ENCODE data around the gene CDYL. TPM values are rescaled to one million over a fixed set of nuclear protein-coding genes. Genes with fewer than 3 reads are reported as not detected.

Gene CDYL
- total and polyA plus RNA-seq, 11 donors = 4.3 to 45.2 (median 30.6) TPM

DNA sequence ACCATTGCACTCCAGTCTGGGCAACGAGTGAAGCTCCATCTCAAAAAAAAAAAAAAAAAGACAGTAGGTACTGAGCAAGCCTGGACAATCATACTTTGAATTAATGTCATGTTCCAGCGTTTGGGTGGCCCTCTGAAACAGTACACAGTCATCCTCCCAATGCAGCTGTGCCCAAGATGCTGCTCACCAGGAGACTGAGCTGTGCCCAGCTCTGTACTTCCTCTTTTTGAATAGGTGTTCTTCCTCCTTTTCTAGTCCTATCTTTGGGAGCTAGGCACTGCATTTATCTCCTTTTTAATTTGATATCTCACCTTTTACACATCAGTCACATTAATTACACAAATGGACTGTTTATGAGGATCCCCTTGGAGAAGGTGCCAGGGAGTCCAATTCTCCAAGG is 126.2 kb downstream of the CDYL start:
- Histone ChIP-seq H3K27me3 (no peaks in the 10 kb centered on the region), H3K4me1 (peaks cover 0 to 27% (median 11%) of the 10 kb centered on the region in 12 donors), H3K9me3 (peaks cover 0 to 17% (median 5%) of the 10 kb centered on the region in 12 donors), H3K36me3 (peaks cover 0 to 15% (median 6%) of the 10 kb centered on the region in 9 donors), H3K4me3 (no peak overlapping the region), H3K27ac (no peak overlapping the region)
- TF ChIP-seq, protein P1, sequence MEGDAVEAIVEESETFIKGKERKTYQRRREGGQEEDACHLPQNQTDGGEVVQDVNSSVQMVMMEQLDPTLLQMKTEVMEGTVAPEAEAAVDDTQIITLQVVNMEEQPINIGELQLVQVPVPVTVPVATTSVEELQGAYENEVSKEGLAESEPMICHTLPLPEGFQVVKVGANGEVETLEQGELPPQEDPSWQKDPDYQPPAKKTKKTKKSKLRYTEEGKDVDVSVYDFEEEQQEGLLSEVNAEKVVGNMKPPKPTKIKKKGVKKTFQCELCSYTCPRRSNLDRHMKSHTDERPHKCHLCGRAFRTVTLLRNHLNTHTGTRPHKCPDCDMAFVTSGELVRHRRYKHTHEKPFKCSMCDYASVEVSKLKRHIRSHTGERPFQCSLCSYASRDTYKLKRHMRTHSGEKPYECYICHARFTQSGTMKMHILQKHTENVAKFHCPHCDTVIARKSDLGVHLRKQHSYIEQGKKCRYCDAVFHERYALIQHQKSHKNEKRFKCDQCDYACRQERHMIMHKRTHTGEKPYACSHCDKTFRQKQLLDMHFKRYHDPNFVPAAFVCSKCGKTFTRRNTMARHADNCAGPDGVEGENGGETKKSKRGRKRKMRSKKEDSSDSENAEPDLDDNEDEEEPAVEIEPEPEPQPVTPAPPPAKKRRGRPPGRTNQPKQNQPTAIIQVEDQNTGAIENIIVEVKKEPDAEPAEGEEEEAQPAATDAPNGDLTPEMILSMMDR (IDR thresholded peaks at IDR 0.05) = no peak
- TF ChIP-seq POLR2A (IDR thresholded peaks at IDR 0.05) = no peak
- intact Hi-C loops (cut with DNase I) = no loop called here
- ATAC-seq (no peak), DNase-seq (no peak)
- 83 to 93% (median 86%) methylated on average over 2 of the region's 2 CpGs for WGBS, 4 donors

DNA sequence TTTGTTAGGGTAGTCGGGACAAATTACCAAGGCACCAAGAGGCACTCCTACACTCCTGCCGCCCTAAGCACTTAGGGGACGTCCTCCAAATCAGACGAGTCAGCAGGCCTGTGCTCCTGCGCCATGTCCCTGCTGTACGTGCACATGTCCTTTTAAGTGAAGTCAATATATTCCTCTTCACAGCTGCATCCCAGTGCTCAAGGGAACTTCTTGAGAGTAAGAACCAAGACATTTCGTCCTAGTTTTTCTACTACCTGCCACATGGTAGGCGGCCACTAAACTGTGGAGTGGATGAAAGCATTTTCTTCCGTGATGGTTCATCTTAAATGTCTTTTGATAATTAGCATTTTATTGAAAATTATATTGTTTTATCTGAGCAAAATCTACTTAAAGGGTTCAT is 126.9 kb downstream of the CDYL start:
- intact Hi-C loops (cut with DNase I) = no loop called here
- Histone ChIP-seq H3K4me1 (peaks cover 0 to 34% (median 12%) of the 10 kb centered on the region in 12 donors), H3K27ac (no peak overlapping the region), H3K9me3 (peaks cover 0 to 17% (median 5%) of the 10 kb centered on the region in 12 donors), H3K4me3 (no peak overlapping the region), H3K36me3 (peaks cover 0 to 12% (median 5%) of the 10 kb centered on the region in 9 donors), H3K27me3 (no peaks in the 10 kb centered on the region)
- ATAC-seq (no peak), DNase-seq (no peak)
- WGBS, 4 donors = 91 to 96% (median 95%) methylated on average over 9 of the region's 9 CpGs
- TF ChIP-seq POLR2A (IDR thresholded peaks at IDR 0.05) = no peak
- TF ChIP-seq, protein P1 (IDR thresholded peaks at IDR 0.05) = no peak

DNA sequence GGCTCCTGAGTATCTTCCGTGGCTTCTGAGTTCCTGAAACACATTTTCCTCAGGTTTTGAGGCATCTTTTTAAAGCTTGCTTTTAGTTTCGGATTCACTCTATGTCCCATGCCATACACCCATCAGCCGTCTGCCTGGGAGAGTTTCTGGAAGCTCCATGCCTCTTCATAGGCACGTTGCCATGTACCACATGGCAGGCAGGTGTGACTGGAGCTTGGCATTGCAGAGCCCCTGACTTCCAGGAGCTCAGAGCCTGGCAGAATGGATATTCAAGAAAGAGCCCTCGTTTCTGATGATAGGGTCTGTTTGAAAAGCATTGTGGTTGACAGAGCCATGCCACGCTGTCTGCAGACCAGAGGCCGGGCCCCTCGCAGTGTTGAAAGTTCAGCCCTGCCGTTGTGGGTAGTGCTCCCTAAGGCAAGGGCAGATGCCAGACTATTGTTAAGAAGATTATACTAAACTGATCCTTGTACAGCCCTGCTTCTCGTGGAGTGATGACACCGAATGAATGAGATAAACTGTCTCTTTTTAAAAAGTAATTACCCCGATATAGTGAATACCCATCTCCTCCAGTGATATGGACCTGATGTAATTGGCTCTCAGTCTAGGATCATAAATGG is 127.7 kb downstream of the CDYL start:
- peaks cover 0 to 13% (median 3%) of the 10 kb centered on the region in 12 donors for H3K9me3 ChIP-seq
- H3K4me1 ChIP-seq = peaks cover 0 to 35% (median 12%) of the 10 kb centered on the region in 12 donors
- DNase-seq = no peak
- WGBS, 4 donors = 72 to 82% (median 80%) methylated on average over 12 of the region's 12 CpGs
- no peak for ATAC-seq
- no peak for TF ChIP-seq POLR2A (IDR thresholded peaks at IDR 0.05)
- TF ChIP-seq, protein P1 (IDR thresholded peaks at IDR 0.05) = no peak
- no peaks in the 10 kb centered on the region for H3K27me3 ChIP-seq
- intact Hi-C loops (cut with DNase I) = no loop called here
- no peak overlapping the region for H3K4me3 ChIP-seq
- peaks cover 0 to 11% (median 0%) of the 10 kb centered on the region in 9 donors for H3K36me3 ChIP-seq
- no peak overlapping the region for H3K27ac ChIP-seq

DNA sequence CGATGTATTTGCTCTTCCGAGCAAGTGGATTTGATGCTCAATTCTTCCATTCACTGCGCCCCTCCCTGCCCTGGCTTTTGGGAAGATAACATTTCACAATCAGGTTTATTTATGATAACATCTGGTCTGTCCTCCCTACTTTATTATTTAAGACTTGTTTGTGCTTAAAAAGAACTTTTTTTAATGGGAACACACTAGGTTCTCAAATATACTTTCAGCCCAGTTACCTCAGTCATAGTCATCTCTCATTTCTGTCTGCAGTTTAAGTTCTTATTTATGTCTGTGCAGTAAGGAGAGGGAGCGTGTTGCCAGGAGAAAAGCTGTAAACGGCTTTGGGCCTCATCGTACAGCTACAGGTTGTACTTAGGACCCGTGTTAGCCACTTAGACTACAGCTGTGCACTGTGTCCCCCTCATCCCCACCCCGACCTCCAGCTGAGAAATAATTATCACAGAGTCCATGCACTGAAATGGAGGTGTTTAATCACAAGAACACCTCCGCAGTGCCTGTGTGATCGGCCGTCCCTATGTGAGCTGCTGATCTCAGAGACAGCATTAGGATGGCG is 128.3 kb downstream of the CDYL start:
- no peak for DNase-seq
- no peak overlapping the region for H3K27ac ChIP-seq
- H3K9me3 ChIP-seq = peaks cover 0 to 6% (median 0%) of the 10 kb centered on the region in 12 donors
- H3K27me3 ChIP-seq = no peaks in the 10 kb centered on the region
- intact Hi-C loops (cut with DNase I) = no loop called here
- H3K4me3 ChIP-seq = no peak overlapping the region
- peaks cover 0 to 16% (median 0%) of the 10 kb centered on the region in 9 donors for H3K36me3 ChIP-seq
- TF ChIP-seq, protein P1 (IDR thresholded peaks at IDR 0.05) = no peak
- no peak for TF ChIP-seq POLR2A (IDR thresholded peaks at IDR 0.05)
- ATAC-seq = no peak
- peaks cover 0 to 35% (median 12%) of the 10 kb centered on the region in 12 donors for H3K4me1 ChIP-seq
- 90 to 94% (median 93%) methylated on average over 12 of the region's 12 CpGs for WGBS, 4 donors

All from heart left ventricle (tissue), 16 donors.